Muscle layer of colon (tissue), 2 donors: ENCODE measurements around the gene ERGIC2.
"Not testable (repeated sequence)": the region's sequence is repeated elsewhere in the genome, so short reads cannot be mapped to it uniquely, and the experiment has no call there.

Experiments used
- H3K27ac ChIP-seq: one replicate; pipeline ENCODE4 v1.7.0; 2013; ENCODE audit warnings: low read depth, mild to moderate bottlenecking, low read length, moderate library complexity
- H3K27me3 ChIP-seq, 2 donors: one replicate each; pipeline ENCODE4 v1.7.0; 2013; ENCODE audit warnings: low read length in 2 of 2, mild to moderate bottlenecking in 2 of 2; ENCODE audit not compliant: insufficient read depth in 2 of 2, control insufficient read depth in 1 of 2
- H3K36me3 ChIP-seq: one replicate; pipeline ENCODE4 v1.7.0; 2013; ENCODE audit warnings: mild to moderate bottlenecking, low read length; ENCODE audit not compliant: insufficient read depth
- H3K4me1 ChIP-seq: one replicate; pipeline ENCODE4 v1.7.0; 2013; ENCODE audit warnings: mild to moderate bottlenecking, low read length; ENCODE audit not compliant: insufficient read depth
- H3K4me3 ChIP-seq, 2 donors: one replicate each; pipeline ENCODE4 v1.7.0; 2013; ENCODE audit warnings: low read length in 2 of 2, low read depth in 1 of 2, mild to moderate bottlenecking in 1 of 2, moderate library complexity in 1 of 2
- H3K9ac ChIP-seq: one replicate; pipeline ENCODE4 v1.7.0; 2013; ENCODE audit warnings: low read length
- H3K9me3 ChIP-seq: one replicate; pipeline ENCODE4 v1.7.0; 2013; ENCODE audit warnings: mild to moderate bottlenecking, low read length
- donor health status: abdominal sarcoma.
- donor health status: Adenocarcinoma of cecum.

ERGIC2 gene

GRCh38 chr12:29291226-29291625, 89.7 kb downstream of the ERGIC2 start:
- no peaks in the 10 kb centered on the region for H3K36me3 ChIP-seq
- no peaks in the 10 kb centered on the region for H3K27me3 ChIP-seq
- H3K9me3 ChIP-seq: peaks cover 3% of the 10 kb centered on the region
- no peak overlapping the region for H3K4me3 ChIP-seq
- H3K4me1 ChIP-seq: no peaks in the 10 kb centered on the region
- H3K9ac ChIP-seq: no peak overlapping the region
- no peak overlapping the region for H3K27ac ChIP-seq

- not testable (repeated sequence) for H3K4me1 ChIP-seq, H3K9ac ChIP-seq, H3K36me3 ChIP-seq, H3K4me3 ChIP-seq, H3K27me3 ChIP-seq, H3K9me3 ChIP-seq, H3K27ac ChIP-seq
Observed at GRCh38 chr12:29290475-29290874, 90.5 kb downstream of the ERGIC2 start.

GRCh38 chr12:29288031-29288430, 92.9 kb downstream of the ERGIC2 start:
- Histone ChIP-seq H3K36me3 (no peaks in the 10 kb centered on the region), H3K4me1 (no peaks in the 10 kb centered on the region), H3K9me3 (peaks cover 3% of the 10 kb centered on the region), H3K27ac (no peak overlapping the region), H3K9ac (no peak overlapping the region), H3K27me3 (no peaks in the 10 kb centered on the region), H3K4me3 (no peak overlapping the region)

GRCh38 chr12:29287622-29288021, 93.3 kb downstream of the ERGIC2 start:
- H3K4me1 ChIP-seq: no peaks in the 10 kb centered on the region
- H3K27ac ChIP-seq: no peak overlapping the region
- no peaks in the 10 kb centered on the region for H3K27me3 ChIP-seq
- H3K36me3 ChIP-seq: no peaks in the 10 kb centered on the region
- no peak overlapping the region for H3K9ac ChIP-seq
- peaks cover 3% of the 10 kb centered on the region for H3K9me3 ChIP-seq
- no peak overlapping the region for H3K4me3 ChIP-seq
